ENCODE results near the gene RAB40C. TPM values are rescaled to one million over a fixed set of nuclear protein-coding genes. Genes with fewer than 3 reads are reported as not detected.

The RAB40C gene
- total and polyA plus RNA-seq, 10 of the 15 experiments (the other 5 are each of a cell fraction or from before 2014, with no cell fraction given) = 0.06 to 12.8 (median 4.6) TPM

DNA sequence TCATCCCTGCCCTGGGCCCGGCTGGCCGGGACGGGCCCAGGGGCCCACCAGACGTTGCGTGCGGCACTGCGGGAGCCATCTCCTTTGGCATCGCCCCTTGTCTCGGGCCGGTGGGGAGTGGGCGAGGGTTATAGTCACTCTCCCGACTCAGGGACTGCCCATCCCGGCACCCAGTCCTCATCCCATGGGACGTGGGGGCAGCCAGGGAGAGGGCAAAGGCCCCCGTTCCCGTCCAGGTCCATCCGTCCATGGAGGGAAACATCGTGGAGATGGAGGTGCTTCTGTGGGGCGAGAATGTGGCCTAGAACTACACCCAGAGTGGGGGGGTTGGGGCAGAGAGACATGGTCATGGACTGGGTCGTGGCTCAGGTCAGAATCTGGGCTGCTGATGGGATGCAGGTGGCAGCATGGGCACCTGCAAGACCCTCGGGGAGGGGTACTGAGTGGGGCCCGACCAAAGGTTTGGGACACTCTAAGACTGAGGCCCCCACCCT is 56.9 kb downstream of the RAB40C start:
- RAD21 ChIA-PET (ENCODE audit: unreplicated experiment) = interaction anchor here (1.8 kb wide), 1 partner anchor 14 kb away, joined by 7 read pairs; no protein-coding TSS in a partner anchor

More for the DNA sequence above, 56.9 kb downstream of the RAB40C start:
- DNase-seq (ENCODE audit: low read depth, low spot score) (no peak), FAIRE-seq (no peak), ATAC-seq (no peak)
- no peak overlapping the region for H3K9ac ChIP-seq (ENCODE audit: control insufficient read depth, insufficient read depth, low read length)
- in situ Hi-C loops (cut with MboI) (no loop called here), intact Hi-C loops (cut with micrococcal nuclease; ENCODE audit: unreplicated experiment) (no loop called here)
- no TSS peak for BruUV-seq (replicated peaks)
- H4K20me1 ChIP-seq (ENCODE audit: control insufficient read depth, insufficient read depth) = no peaks in the 10 kb centered on the region
- H3K79me2 ChIP-seq (ENCODE audit: control insufficient read depth, insufficient read depth, low read length) = peaks cover 39% of the 10 kb centered on the region
- SMC1A ChIA-PET (ENCODE audit: uncharacterized antibody, unreplicated experiment) = no interaction called here
- 69% methylated on average over 22 of the region's 22 CpGs for WGBS (ENCODE audit: insufficient coverage, insufficient replicate concordance, low lambda C conversion rate, missing lambda C conversion rate)
- TF ChIP-seq, protein P1, sequence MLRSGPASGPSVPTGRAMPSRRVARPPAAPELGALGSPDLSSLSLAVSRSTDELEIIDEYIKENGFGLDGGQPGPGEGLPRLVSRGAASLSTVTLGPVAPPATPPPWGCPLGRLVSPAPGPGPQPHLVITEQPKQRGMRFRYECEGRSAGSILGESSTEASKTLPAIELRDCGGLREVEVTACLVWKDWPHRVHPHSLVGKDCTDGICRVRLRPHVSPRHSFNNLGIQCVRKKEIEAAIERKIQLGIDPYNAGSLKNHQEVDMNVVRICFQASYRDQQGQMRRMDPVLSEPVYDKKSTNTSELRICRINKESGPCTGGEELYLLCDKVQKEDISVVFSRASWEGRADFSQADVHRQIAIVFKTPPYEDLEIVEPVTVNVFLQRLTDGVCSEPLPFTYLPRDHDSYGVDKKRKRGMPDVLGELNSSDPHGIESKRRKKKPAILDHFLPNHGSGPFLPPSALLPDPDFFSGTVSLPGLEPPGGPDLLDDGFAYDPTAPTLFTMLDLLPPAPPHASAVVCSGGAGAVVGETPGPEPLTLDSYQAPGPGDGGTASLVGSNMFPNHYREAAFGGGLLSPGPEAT (IDR thresholded peaks at IDR 0.05; ENCODE audit: low read depth) = no peak
- no peak for TF ChIP-seq TBL1XR1 (IDR thresholded peaks at IDR 0.05; ENCODE audit: low read depth, low read length)
- TF ChIP-seq, protein P2, sequence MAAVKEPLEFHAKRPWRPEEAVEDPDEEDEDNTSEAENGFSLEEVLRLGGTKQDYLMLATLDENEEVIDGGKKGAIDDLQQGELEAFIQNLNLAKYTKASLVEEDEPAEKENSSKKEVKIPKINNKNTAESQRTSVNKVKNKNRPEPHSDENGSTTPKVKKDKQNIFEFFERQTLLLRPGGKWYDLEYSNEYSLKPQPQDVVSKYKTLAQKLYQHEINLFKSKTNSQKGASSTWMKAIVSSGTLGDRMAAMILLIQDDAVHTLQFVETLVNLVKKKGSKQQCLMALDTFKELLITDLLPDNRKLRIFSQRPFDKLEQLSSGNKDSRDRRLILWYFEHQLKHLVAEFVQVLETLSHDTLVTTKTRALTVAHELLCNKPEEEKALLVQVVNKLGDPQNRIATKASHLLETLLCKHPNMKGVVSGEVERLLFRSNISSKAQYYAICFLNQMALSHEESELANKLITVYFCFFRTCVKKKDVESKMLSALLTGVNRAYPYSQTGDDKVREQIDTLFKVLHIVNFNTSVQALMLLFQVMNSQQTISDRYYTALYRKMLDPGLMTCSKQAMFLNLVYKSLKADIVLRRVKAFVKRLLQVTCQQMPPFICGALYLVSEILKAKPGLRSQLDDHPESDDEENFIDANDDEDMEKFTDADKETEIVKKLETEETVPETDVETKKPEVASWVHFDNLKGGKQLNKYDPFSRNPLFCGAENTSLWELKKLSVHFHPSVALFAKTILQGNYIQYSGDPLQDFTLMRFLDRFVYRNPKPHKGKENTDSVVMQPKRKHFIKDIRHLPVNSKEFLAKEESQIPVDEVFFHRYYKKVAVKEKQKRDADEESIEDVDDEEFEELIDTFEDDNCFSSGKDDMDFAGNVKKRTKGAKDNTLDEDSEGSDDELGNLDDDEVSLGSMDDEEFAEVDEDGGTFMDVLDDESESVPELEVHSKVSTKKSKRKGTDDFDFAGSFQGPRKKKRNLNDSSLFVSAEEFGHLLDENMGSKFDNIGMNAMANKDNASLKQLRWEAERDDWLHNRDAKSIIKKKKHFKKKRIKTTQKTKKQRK (IDR thresholded peaks at IDR 0.05; ENCODE audit: low read depth, low read length) = no peak
- TF ChIP-seq ZNF384 (IDR thresholded peaks at IDR 0.05; ENCODE audit: borderline replicate concordance, low read depth, low read length) = no peak
- TF ChIP-seq, protein P3, sequence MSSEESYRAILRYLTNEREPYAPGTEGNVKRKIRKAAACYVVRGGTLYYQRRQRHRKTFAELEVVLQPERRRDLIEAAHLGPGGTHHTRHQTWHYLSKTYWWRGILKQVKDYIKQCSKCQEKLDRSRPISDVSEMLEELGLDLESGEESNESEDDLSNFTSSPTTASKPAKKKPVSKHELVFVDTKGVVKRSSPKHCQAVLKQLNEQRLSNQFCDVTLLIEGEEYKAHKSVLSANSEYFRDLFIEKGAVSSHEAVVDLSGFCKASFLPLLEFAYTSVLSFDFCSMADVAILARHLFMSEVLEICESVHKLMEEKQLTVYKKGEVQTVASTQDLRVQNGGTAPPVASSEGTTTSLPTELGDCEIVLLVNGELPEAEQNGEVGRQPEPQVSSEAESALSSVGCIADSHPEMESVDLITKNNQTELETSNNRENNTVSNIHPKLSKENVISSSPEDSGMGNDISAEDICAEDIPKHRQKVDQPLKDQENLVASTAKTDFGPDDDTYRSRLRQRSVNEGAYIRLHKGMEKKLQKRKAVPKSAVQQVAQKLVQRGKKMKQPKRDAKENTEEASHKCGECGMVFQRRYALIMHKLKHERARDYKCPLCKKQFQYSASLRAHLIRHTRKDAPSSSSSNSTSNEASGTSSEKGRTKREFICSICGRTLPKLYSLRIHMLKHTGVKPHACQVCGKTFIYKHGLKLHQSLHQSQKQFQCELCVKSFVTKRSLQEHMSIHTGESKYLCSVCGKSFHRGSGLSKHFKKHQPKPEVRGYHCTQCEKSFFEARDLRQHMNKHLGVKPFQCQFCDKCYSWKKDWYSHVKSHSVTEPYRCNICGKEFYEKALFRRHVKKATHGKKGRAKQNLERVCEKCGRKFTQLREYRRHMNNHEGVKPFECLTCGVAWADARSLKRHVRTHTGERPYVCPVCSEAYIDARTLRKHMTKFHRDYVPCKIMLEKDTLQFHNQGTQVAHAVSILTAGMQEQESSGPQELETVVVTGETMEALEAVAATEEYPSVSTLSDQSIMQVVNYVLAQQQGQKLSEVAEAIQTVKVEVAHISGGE (CRISPR knock-in tag; IDR thresholded peaks at IDR 0.05) = no peak
- no peak for TF ChIP-seq CHD4 (IDR thresholded peaks at IDR 0.05)
- no peak for TF ChIP-seq KDM1A (IDR thresholded peaks at IDR 0.05; ENCODE audit: borderline replicate concordance)
- 0 out of 2 replicates have a peak, but pooled peaks have one; percentile 25 for TF ChIP-seq POLR2A (IDR thresholded peaks at IDR 0.05; ENCODE audit: low read depth, low read length)
- no peak overlapping the region for H3K27ac ChIP-seq (ENCODE audit: control insufficient read depth, insufficient read depth)
- H3K4me1 ChIP-seq (ENCODE audit: control insufficient read depth, insufficient read depth, low read length) = peaks cover 9% of the 10 kb centered on the region
- POLR2A ChIA-PET = interaction anchor here (1.2 to 1.4 kb wide), 2 partner anchors 9 to 10 kb away, joined by 3 to 4 read pairs; partner anchors contain the start of gene METTL26
- no peak overlapping the region; the same call in 1 of the 2 replicates for H3K4me2 ChIP-seq (ENCODE audit: control insufficient read depth, insufficient read depth)
- CTCF ChIA-PET = interaction anchor here (3.1 kb wide), 1 partner anchor 21 kb away, joined by 11 read pairs; the partner anchor contains the start of gene RHOT2
- no peaks in the 10 kb centered on the region; a peak in 2 of 4 replicates for H3K36me3 ChIP-seq (ENCODE audit: control insufficient read depth in 2 of 2, insufficient read depth in 2 of 2, low read length in 1 of 2)
- H3K27me3 ChIP-seq (replicated peaks in 1 of 2; ENCODE audit: control insufficient read depth in 2 of 2, insufficient read depth in 2 of 2, low read length in 1 of 2) = no peaks in the 10 kb centered on the region
- no peak overlapping the region for H2AFZ ChIP-seq (ENCODE audit: control insufficient read depth, low read depth, low read length)
- no peak overlapping the region for H3K4me3 ChIP-seq
- H3K9me3 ChIP-seq (replicated peaks; ENCODE audit: control insufficient read depth, insufficient read depth, low read length) = no peaks in the 10 kb centered on the region
